Activated CD4-positive, alpha-beta T cell treated with anti-CD3 and anti-CD28 coated beads for 36 hours (primary cell): ENCODE data around the gene SLC15A1. TPM values are rescaled to one million over a fixed set of nuclear protein-coding genes. Genes with fewer than 3 reads are reported as not detected.

Experiments
- ATAC-seq: fragments of 200-7000 bp; cut with Tn5 transposase; one replicate; pipeline ENCODE4 v1.10.0; 2021; ENCODE audit warnings: mild to moderate bottlenecking, moderate library complexity
- CTCF ChIA-PET: fragments of 350-600 bp; sonication (Branson Sonifier 250); formaldehyde crosslinking; loops from one replicate; lab custom pipeline; 2021; ENCODE audit warnings: antibody characterized with exemption; lab: Charles Lee
- POLR2A ChIA-PET: fragments of 350-600 bp; sonication (Branson Sonifier 250); formaldehyde crosslinking; loops from one replicate; lab custom pipeline; 2021; ENCODE audit warnings: antibody characterized with exemption, inconsistent platforms; lab: Charles Lee
- DNase-seq: peaks from one replicate; pipeline ENCODE4 v3.0.0-alpha.2; 2020
- H3K27ac Mint-ChIP-seq: one replicate; pipeline ENCODE4 v1.8.0; 2021; ENCODE audit warnings: mixed read lengths
- H3K27me3 Mint-ChIP-seq: one replicate; pipeline ENCODE4 v1.8.0; 2021; ENCODE audit warnings: mixed read lengths
- H3K36me3 Mint-ChIP-seq: one replicate; pipeline ENCODE4 v1.8.0; 2021; ENCODE audit warnings: low read depth, mixed read lengths
- H3K4me1 Mint-ChIP-seq: one replicate; pipeline ENCODE4 v1.8.0; 2021; ENCODE audit warnings: mixed read lengths
- H3K4me3 Mint-ChIP-seq: one replicate; pipeline ENCODE4 v1.8.0; 2021; ENCODE audit warnings: mild to moderate bottlenecking, moderate library complexity, mixed read lengths
- H3K9me3 Mint-ChIP-seq: one replicate; pipeline ENCODE4 v1.8.0; 2021; ENCODE audit warnings: low read depth, mixed read lengths
- intact Hi-C, 2 experiments: fragments of 100-400 bp; cut with DNase I in 1 of 2; cut with micrococcal nuclease in 1 of 2; formaldehyde crosslinking; loops; one replicate each; pipeline versions ENCODE4 v1.14.2 to v1.15.1; 2022 to 2024; cut with DNase I, micrococcal nuclease
- total RNA-seq, 2 experiments: library from RNA; stranded (reverse); gene quantifications; one replicate each; pipeline ENCODE4 v1.2.3, GENCODE V29; 2021

The SLC15A1 gene
- total RNA-seq, 2 experiments from 2014 or later: not detected

- H3K9me3 Mint-ChIP-seq: no peaks in the 10 kb centered on the region
- no peaks in the 10 kb centered on the region for H3K36me3 Mint-ChIP-seq
- DNase-seq: no peak
- no peak overlapping the region for H3K27ac Mint-ChIP-seq
- no peaks in the 10 kb centered on the region for H3K4me1 Mint-ChIP-seq
- CTCF ChIA-PET: no interaction called here
- H3K4me3 Mint-ChIP-seq: no peak overlapping the region
- H3K27me3 Mint-ChIP-seq: peaks cover 4% of the 10 kb centered on the region
- ATAC-seq: no peak
- POLR2A ChIA-PET: interaction anchor here (0.6 kb wide), 1 partner anchor 14 kb away, joined by 6 read pairs; no protein-coding TSS in a partner anchor
- intact Hi-C loops: no loop called here
These were observed 30.5 kb downstream of the SLC15A1 start for GRCh38 chr13:98721825-98722510.

DNA sequence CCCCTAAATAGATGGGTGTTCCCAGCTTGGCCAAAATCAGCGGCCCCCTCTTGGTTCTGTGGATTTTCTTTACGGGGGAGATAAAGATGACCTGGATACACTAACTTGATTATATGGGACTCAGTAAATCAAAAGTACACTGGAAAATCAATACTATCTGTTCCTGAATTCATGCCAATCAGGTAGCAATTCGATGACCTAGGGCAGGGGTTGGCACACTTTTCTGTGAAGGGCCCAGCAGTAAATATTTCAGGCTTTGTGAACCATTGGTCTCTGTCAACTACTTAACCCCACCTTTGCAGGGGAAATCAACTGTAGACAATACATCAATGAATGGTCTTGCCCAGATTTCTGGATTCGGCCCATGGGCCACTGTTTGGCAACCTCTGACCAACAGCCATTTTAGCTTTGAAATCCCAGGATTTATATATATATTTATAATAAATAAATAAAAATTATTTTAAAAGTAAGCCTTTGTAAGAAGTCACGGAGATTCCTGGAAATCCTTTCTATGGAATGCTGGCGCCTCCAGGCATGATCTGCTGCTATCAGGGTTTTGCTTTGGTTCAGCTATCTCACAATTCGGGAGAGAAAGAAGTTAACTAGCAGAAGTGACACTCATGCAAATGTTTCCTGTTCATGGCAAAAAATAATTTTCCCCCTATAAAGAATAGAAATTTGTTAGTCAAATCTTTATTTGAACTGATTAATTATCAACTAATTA, 32.8 kb downstream of the SLC15A1 start:
- H3K9me3 Mint-ChIP-seq: no peaks in the 10 kb centered on the region
- ChIA-PET CTCF (no interaction called here), POLR2A (no interaction called here)
- no peak overlapping the region for H3K27ac Mint-ChIP-seq
- no peaks in the 10 kb centered on the region for H3K4me1 Mint-ChIP-seq
- intact Hi-C loops: no loop called here
- DNase-seq (no peak), ATAC-seq (no peak)
- H3K4me3 Mint-ChIP-seq: no peak overlapping the region
- peaks cover 4% of the 10 kb centered on the region for H3K27me3 Mint-ChIP-seq
- H3K36me3 Mint-ChIP-seq: no peaks in the 10 kb centered on the region

GRCh38 chr13:98717891-98718290, 34.6 kb downstream of the SLC15A1 start:
- no peak for DNase-seq
- Mint-ChIP-seq H3K27ac (no peak overlapping the region), H3K36me3 (no peaks in the 10 kb centered on the region), H3K4me3 (no peak overlapping the region), H3K27me3 (peaks cover 4% of the 10 kb centered on the region), H3K4me1 (no peaks in the 10 kb centered on the region), H3K9me3 (no peaks in the 10 kb centered on the region)
- ATAC-seq: no peak
- POLR2A ChIA-PET: no interaction called here
- intact Hi-C loops: no loop called here
- CTCF ChIA-PET: interaction anchor here (1.5 kb wide), 1 partner anchor 65 kb away, joined by 3 read pairs; no protein-coding TSS in a partner anchor

DNA sequence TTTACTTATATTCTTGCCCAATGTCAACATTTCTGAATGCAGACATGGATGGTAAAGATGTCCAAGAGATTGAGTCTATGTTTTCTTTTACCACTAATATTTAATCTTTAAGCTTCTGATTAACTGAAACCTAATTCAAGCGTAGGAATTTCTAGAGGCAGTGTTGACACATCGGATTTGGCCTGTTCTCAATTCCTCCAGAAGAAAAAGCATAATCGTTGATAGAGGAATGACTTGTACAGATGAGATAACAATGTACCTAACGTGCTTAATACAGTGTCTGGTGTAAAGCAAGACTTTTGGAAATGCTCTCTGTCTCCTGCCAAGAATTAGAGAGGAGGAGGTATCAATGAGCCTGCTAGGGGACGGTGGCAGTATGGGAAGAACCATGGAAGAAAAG, 35.2 kb downstream of the SLC15A1 start:
- POLR2A ChIA-PET: interaction anchor here (0.6 kb wide), 1 partner anchor 369 kb away, joined by 5 read pairs; no protein-coding TSS in a partner anchor
- H3K4me3 Mint-ChIP-seq: no peak overlapping the region

GRCh38 chr13:98710521-98710920, 42.0 kb downstream of the SLC15A1 start:
- no peak overlapping the region for H3K27ac Mint-ChIP-seq

More for the DNA sequence above, 35.2 kb downstream of the SLC15A1 start:
- no peaks in the 10 kb centered on the region for H3K9me3 Mint-ChIP-seq
- H3K4me1 Mint-ChIP-seq: no peaks in the 10 kb centered on the region
- intact Hi-C loops: no loop called here
- H3K27me3 Mint-ChIP-seq: peaks cover 4% of the 10 kb centered on the region
- no peak for DNase-seq
- H3K36me3 Mint-ChIP-seq: no peaks in the 10 kb centered on the region
- CTCF ChIA-PET: interaction anchor here (0.7 to 1.5 kb wide), 2 partner anchors 48 to 64 kb away, joined by 3 read pairs; no protein-coding TSS in a partner anchor
- no peak for ATAC-seq
- H3K27ac Mint-ChIP-seq: no peak overlapping the region

GRCh38 chr13:98707281-98707999, 45.0 kb downstream of the SLC15A1 start:
- H3K27ac Mint-ChIP-seq: no peak overlapping the region

More at GRCh38 chr13:98710521-98710920, 42.0 kb downstream of the SLC15A1 start:
- Mint-ChIP-seq H3K36me3 (no peaks in the 10 kb centered on the region), H3K4me3 (no peak overlapping the region), H3K9me3 (peaks cover 5% of the 10 kb centered on the region), H3K27me3 (peaks cover 11% of the 10 kb centered on the region), H3K4me1 (peaks cover 3% of the 10 kb centered on the region)
- intact Hi-C loops: no loop called here
- DNase-seq (no peak), ATAC-seq (no peak)
- POLR2A ChIA-PET: no interaction called here
- CTCF ChIA-PET: interaction anchor here (2.0 kb wide), 1 partner anchor 9 kb away, joined by 6 read pairs; no protein-coding TSS in a partner anchor

DNA sequence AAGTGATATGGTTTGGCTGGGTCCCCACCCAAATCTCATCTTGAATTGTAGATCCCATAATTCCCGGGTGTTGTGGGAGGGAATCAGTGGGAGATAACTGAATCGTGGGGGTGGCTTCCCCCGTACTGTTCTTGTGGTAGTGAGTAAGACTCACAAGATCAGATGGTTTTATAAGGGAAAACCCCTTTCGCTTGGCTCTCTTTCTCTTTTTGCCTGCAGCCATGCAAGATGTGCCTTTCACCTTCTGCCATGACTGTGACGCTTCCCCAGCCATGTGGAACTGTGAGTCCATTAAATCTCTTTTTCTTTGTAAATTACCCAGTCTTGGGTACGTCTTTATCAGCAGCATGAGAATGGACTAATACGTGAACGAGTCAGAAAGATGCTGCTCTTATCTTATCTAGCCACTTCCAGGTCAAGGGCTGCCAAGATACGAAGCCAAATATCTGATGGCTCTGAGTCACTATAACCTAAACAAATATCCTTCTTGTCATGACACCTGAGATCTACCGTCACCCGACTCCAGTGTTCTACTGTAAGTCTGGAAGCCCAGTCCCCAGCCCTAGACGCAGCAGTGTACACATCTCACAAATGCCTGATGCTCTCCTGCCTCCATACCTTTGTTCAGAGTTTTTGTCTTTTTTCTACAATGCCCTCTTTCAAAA, 45.9 kb downstream of the SLC15A1 start:
- peaks cover 3% of the 10 kb centered on the region for H3K4me1 Mint-ChIP-seq
- H3K9me3 Mint-ChIP-seq: peaks cover 5% of the 10 kb centered on the region
- intact Hi-C loops: no loop called here
- ATAC-seq (peak; percentile 26), DNase-seq (no peak)
- H3K36me3 Mint-ChIP-seq: no peaks in the 10 kb centered on the region
- ChIA-PET CTCF (interaction anchor here (0.7 kb wide), 1 partner anchor 261 kb away, joined by 3 read pairs; no protein-coding TSS in a partner anchor), POLR2A (no interaction called here)
- H3K4me3 Mint-ChIP-seq: no peak overlapping the region
- peaks cover 17% of the 10 kb centered on the region for H3K27me3 Mint-ChIP-seq
- no peak overlapping the region for H3K27ac Mint-ChIP-seq

More at GRCh38 chr13:98707281-98707999, 45.0 kb downstream of the SLC15A1 start:
- Mint-ChIP-seq H3K36me3 (no peaks in the 10 kb centered on the region), H3K9me3 (peaks cover 5% of the 10 kb centered on the region), H3K4me1 (peaks cover 3% of the 10 kb centered on the region), H3K4me3 (no peak overlapping the region), H3K27me3 (peaks cover 13% of the 10 kb centered on the region)
- intact Hi-C loops: no loop called here
- POLR2A ChIA-PET: interaction anchor here (0.8 kb wide), 1 partner anchor 14 kb away, joined by 6 read pairs; no protein-coding TSS in a partner anchor
- CTCF ChIA-PET: no interaction called here
- ATAC-seq (no peak), DNase-seq (no peak)

GRCh38 chr13:98697791-98698190, 54.7 kb downstream of the SLC15A1 start:
- ChIA-PET CTCF (no interaction called here), POLR2A (no interaction called here)
- no peak overlapping the region for H3K4me3 Mint-ChIP-seq
- H3K27me3 Mint-ChIP-seq: peaks cover 25% of the 10 kb centered on the region
- DNase-seq (no peak), ATAC-seq (no peak)
- no peak overlapping the region for H3K27ac Mint-ChIP-seq
- H3K36me3 Mint-ChIP-seq: no peaks in the 10 kb centered on the region
- intact Hi-C loops: no loop called here
- no peaks in the 10 kb centered on the region for H3K9me3 Mint-ChIP-seq
- no peaks in the 10 kb centered on the region for H3K4me1 Mint-ChIP-seq

DNA sequence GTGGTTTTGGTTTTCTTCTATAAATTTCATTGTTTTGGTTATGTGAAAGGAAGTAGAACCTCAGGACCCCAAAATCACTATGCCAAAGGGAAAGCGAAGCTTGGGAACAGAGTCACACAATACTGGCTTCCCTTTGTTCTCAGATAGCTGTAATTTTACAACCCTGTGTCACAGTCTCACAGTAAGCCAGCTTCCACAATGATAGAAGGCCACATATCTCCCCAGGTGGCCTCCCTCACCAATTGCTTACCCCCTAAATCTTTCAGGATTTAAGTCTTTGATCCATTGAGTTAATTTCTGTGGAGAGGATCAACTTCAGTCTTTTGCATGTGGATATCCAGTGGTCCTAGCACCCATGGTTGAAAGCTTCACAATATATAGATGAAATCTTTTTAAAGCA, 58.7 kb downstream of the SLC15A1 start:
- DNase-seq (no peak), ATAC-seq (no peak)
- Mint-ChIP-seq H3K4me3 (no peak overlapping the region), H3K4me1 (no peaks in the 10 kb centered on the region), H3K27ac (no peak overlapping the region), H3K9me3 (no peaks in the 10 kb centered on the region), H3K27me3 (peaks cover 16% of the 10 kb centered on the region), H3K36me3 (no peaks in the 10 kb centered on the region)
- CTCF ChIA-PET: no interaction called here
- intact Hi-C loops: no loop called here
- POLR2A ChIA-PET: no interaction called here

GRCh38 chr13:98691360-98691759, 61.1 kb downstream of the SLC15A1 start:
- H3K27me3 Mint-ChIP-seq: peaks cover 6% of the 10 kb centered on the region
- no peak overlapping the region for H3K4me3 Mint-ChIP-seq
- ATAC-seq: no peak
- H3K4me1 Mint-ChIP-seq: no peaks in the 10 kb centered on the region
- H3K9me3 Mint-ChIP-seq: no peaks in the 10 kb centered on the region
- H3K36me3 Mint-ChIP-seq: no peaks in the 10 kb centered on the region
- POLR2A ChIA-PET: no interaction called here
- intact Hi-C loops: no loop called here
- CTCF ChIA-PET: no interaction called here
- no peak overlapping the region for H3K27ac Mint-ChIP-seq
- DNase-seq: no peak
